Osteoblast (primary cell): ENCODE results near the gene ABCC9. TPM values are rescaled to one million over a fixed set of nuclear protein-coding genes. Genes with fewer than 3 reads are reported as not detected.

Experiments
- DNase-seq: peaks from one replicate; pipeline ENCODE4 v3.0.0; 2011; ENCODE audit warnings: low spot score, mixed read lengths; ENCODE audit not compliant: insufficient read length; ENCODE audit errors: missing footprints
- H2AFZ ChIP-seq: 2 replicates; pipeline ENCODE4 v1.6.0; 2011; ENCODE audit warnings: mild to moderate bottlenecking, low read length
- H3K27ac ChIP-seq: 2 replicates; pipeline ENCODE4 v1.5.1; 2011; ENCODE audit warnings: mild to moderate bottlenecking, low read depth, low read length, moderate library complexity
- H3K27me3 ChIP-seq: 2 replicates; pipeline ENCODE4 v1.6.0; 2012; ENCODE audit warnings: mild to moderate bottlenecking, control low read depth, inconsistent platforms, low read length, moderate library complexity; ENCODE audit not compliant: insufficient read depth
- H3K36me3 ChIP-seq: 2 replicates; pipeline ENCODE4 v1.5.1; 2011; ENCODE audit warnings: mild to moderate bottlenecking, low read length, control low read depth, moderate library complexity; ENCODE audit not compliant: insufficient read depth
- H3K4me1 ChIP-seq: 2 replicates; pipeline ENCODE4 v1.5.1; 2011; ENCODE audit warnings: mild to moderate bottlenecking, low read length, control low read depth, moderate library complexity; ENCODE audit not compliant: insufficient read depth
- H3K4me2 ChIP-seq: 2 replicates; pipeline ENCODE4 v1.6.0; 2011; ENCODE audit warnings: mild to moderate bottlenecking, low read length; ENCODE audit not compliant: insufficient read depth
- H3K4me3 ChIP-seq: fragments of 200-600 bp; sonication (generic); 3 replicates; pipeline ENCODE4 v1.5.1; 2012; ENCODE audit warnings: mild to moderate bottlenecking, low read length, inconsistent platforms; ENCODE audit not compliant: insufficient read depth
- H3K79me2 ChIP-seq: 2 replicates; pipeline ENCODE4 v1.6.0; 2012; ENCODE audit warnings: mild to moderate bottlenecking, low read length, control low read depth, inconsistent platforms; ENCODE audit not compliant: insufficient read depth
- H3K9me3 ChIP-seq: 2 replicates; pipeline ENCODE4 v1.5.1; 2011; ENCODE audit warnings: low read depth, low read length, control low read depth
- H4K20me1 ChIP-seq: 2 replicates; pipeline ENCODE4 v1.6.0; 2012; ENCODE audit warnings: mild to moderate bottlenecking, low read length, control low read depth; ENCODE audit not compliant: insufficient read depth
- CTCF ChIP-seq: IDR thresholded peaks from 2 replicates; pipeline ENCODE4 v1.5.1; 2011; ENCODE audit warnings: mild to moderate bottlenecking, low read depth, low read length, moderate library complexity; ENCODE audit errors: extremely low read depth
- total RNA-seq: library from RNA; depleted of rRNA; stranded (reverse); fragments of >200 nt; gene quantifications from 2 replicates; pipeline ENCODE4 v1.2.3, GENCODE V29; 2012

ABCC9 gene
- total RNA-seq, 1 donor: 14.5 TPM

GRCh38 chr12:21925296-21925913 is 15.8 kb downstream of the ABCC9 start:
- TF ChIP-seq CTCF: no peak
- no peaks in the 10 kb centered on the region for H3K36me3 ChIP-seq
- no peak overlapping the region for H3K4me3 ChIP-seq

GRCh38 chr12:21921436-21921835 is 19.8 kb downstream of the ABCC9 start:
- H3K4me2 ChIP-seq: no peak overlapping the region
- no peak for TF ChIP-seq CTCF
- H3K4me1 ChIP-seq: no peaks in the 10 kb centered on the region
- no peak overlapping the region for H3K27ac ChIP-seq
- no peaks in the 10 kb centered on the region for H3K79me2 ChIP-seq
- no peaks in the 10 kb centered on the region for H3K27me3 ChIP-seq
- H3K4me3 ChIP-seq: no peak overlapping the region
- no peak for DNase-seq
- H2AFZ ChIP-seq: no peak overlapping the region
- H3K9me3 ChIP-seq: no peaks in the 10 kb centered on the region
- no peaks in the 10 kb centered on the region for H3K36me3 ChIP-seq
- no peaks in the 10 kb centered on the region for H4K20me1 ChIP-seq

More at GRCh38 chr12:21925296-21925913, 15.8 kb downstream of the ABCC9 start:
- no peak overlapping the region for H3K27ac ChIP-seq
- H3K9me3 ChIP-seq: no peaks in the 10 kb centered on the region
- H4K20me1 ChIP-seq: no peaks in the 10 kb centered on the region
- H3K4me2 ChIP-seq: no peak overlapping the region
- no peaks in the 10 kb centered on the region for H3K4me1 ChIP-seq
- H3K27me3 ChIP-seq: no peaks in the 10 kb centered on the region
- DNase-seq: no peak
- no peak overlapping the region for H2AFZ ChIP-seq
- no peaks in the 10 kb centered on the region for H3K79me2 ChIP-seq

GRCh38 chr12:21918456-21918855 is 22.8 kb downstream of the ABCC9 start:
- no peak overlapping the region for H3K4me2 ChIP-seq

GRCh38 chr12:21913823-21914222 is 27.4 kb downstream of the ABCC9 start:
- no peak overlapping the region for H2AFZ ChIP-seq

More at GRCh38 chr12:21918456-21918855, 22.8 kb downstream of the ABCC9 start:
- no peak for DNase-seq
- Histone ChIP-seq H3K4me1 (peaks cover 2% of the 10 kb centered on the region), H2AFZ (no peak overlapping the region), H3K9me3 (no peaks in the 10 kb centered on the region), H3K27me3 (no peaks in the 10 kb centered on the region), H3K79me2 (no peaks in the 10 kb centered on the region), H4K20me1 (no peaks in the 10 kb centered on the region), H3K27ac (no peak overlapping the region), H3K36me3 (no peaks in the 10 kb centered on the region), H3K4me3 (no peak overlapping the region)
- TF ChIP-seq CTCF: no peak

More at GRCh38 chr12:21913823-21914222, 27.4 kb downstream of the ABCC9 start:
- no peak overlapping the region for H3K4me3 ChIP-seq
- peaks cover 18% of the 10 kb centered on the region for H3K4me1 ChIP-seq
- TF ChIP-seq CTCF: no peak
- no peaks in the 10 kb centered on the region for H3K9me3 ChIP-seq
- H4K20me1 ChIP-seq: no peaks in the 10 kb centered on the region
- no peaks in the 10 kb centered on the region for H3K36me3 ChIP-seq
- no peak overlapping the region for H3K27ac ChIP-seq
- H3K4me2 ChIP-seq: no peak overlapping the region
- no peak for DNase-seq
- H3K79me2 ChIP-seq: no peaks in the 10 kb centered on the region
- H3K27me3 ChIP-seq: no peaks in the 10 kb centered on the region
